Memory B cell (primary cell): ENCODE data around the gene VEGFB.

Source experiments
- ATAC-seq: fragments of 150-1000 bp; cut with Tn5 transposase; 2 replicates; pipeline ENCODE4 v1.10.0; 2021; ENCODE audit warnings: low read depth, mild to moderate bottlenecking, moderate library complexity
- DNase-seq, 2 donors: peaks; one replicate each; pipeline ENCODE4 v3.0.0; 2022; ENCODE audit warnings: low spot score in 2 of 2
- H3K27ac Mint-ChIP-seq: one replicate; pipeline ENCODE4 v1.8.0; 2022; ENCODE audit warnings: mild to moderate bottlenecking, moderate library complexity, mixed read lengths
- H3K27me3 Mint-ChIP-seq: one replicate; pipeline ENCODE4 v1.8.0; 2022; ENCODE audit warnings: mixed read lengths
- H3K36me3 Mint-ChIP-seq: one replicate; pipeline ENCODE4 v1.8.0; 2022; ENCODE audit warnings: mild to moderate bottlenecking, mixed read lengths
- H3K4me1 Mint-ChIP-seq: one replicate; pipeline ENCODE4 v1.8.0; 2022; ENCODE audit warnings: mixed read lengths
- H3K4me3 Mint-ChIP-seq: one replicate; pipeline ENCODE4 v1.8.0; 2022; ENCODE audit warnings: mild to moderate bottlenecking, moderate library complexity, mixed read lengths
- H3K9me3 Mint-ChIP-seq: one replicate; pipeline ENCODE4 v1.8.0; 2022; ENCODE audit warnings: mixed read lengths

Gene VEGFB

GRCh38 chr11:64232182-64232966 lies 2.0 kb upstream of the VEGFB start:
- Mint-ChIP-seq H3K27ac (peak overlapping the region; percentile 19), H3K27me3 (no peaks in the 10 kb centered on the region), H3K4me1 (peaks cover 35% of the 10 kb centered on the region), H3K9me3 (no peaks in the 10 kb centered on the region), H3K4me3 (peak overlapping the region; percentile 56), H3K36me3 (no peaks in the 10 kb centered on the region)
- DNase-seq (no peak), ATAC-seq (no peak)

- DNase-seq: no peak
- H3K9me3 Mint-ChIP-seq: no peaks in the 10 kb centered on the region
- no peak overlapping the region for H3K4me3 Mint-ChIP-seq
- no peak for ATAC-seq
- H3K36me3 Mint-ChIP-seq: peaks cover 4% of the 10 kb centered on the region
- H3K27me3 Mint-ChIP-seq: no peaks in the 10 kb centered on the region
- H3K4me1 Mint-ChIP-seq: peaks cover 35% of the 10 kb centered on the region
- no peak overlapping the region for H3K27ac Mint-ChIP-seq
Observed at GRCh38 chr11:64232967-64233315, 1.4 kb upstream of the VEGFB start.

- Mint-ChIP-seq H3K27me3 (no peaks in the 10 kb centered on the region), H3K36me3 (peaks cover 6% of the 10 kb centered on the region), H3K4me3 (peak overlapping the region; percentile 93), H3K4me1 (peaks cover 42% of the 10 kb centered on the region), H3K9me3 (no peaks in the 10 kb centered on the region), H3K27ac (peak overlapping the region; percentile 92)
- DNase-seq (peak in 1 of 2 donors; percentile 73), ATAC-seq (peak; percentile 50)
Observed at GRCh38 chr11:64234647-64235379, 429 bp downstream of the VEGFB start.

- H3K4me3 Mint-ChIP-seq: peak overlapping the region; percentile 93
- H3K27ac Mint-ChIP-seq: peak overlapping the region; percentile 92
- H3K4me1 Mint-ChIP-seq: peaks cover 50% of the 10 kb centered on the region
- DNase-seq: no peak
- no peak for ATAC-seq
- peaks cover 6% of the 10 kb centered on the region for H3K36me3 Mint-ChIP-seq
- H3K9me3 Mint-ChIP-seq: no peaks in the 10 kb centered on the region
- H3K27me3 Mint-ChIP-seq: no peaks in the 10 kb centered on the region
Observed at GRCh38 chr11:64235437-64236161, 1.2 kb downstream of the VEGFB start.

- Mint-ChIP-seq H3K4me1 (peaks cover 46% of the 10 kb centered on the region), H3K36me3 (peaks cover 6% of the 10 kb centered on the region), H3K27me3 (no peaks in the 10 kb centered on the region), H3K27ac (peak overlapping the region; percentile 100), H3K4me3 (peak overlapping the region; percentile 73), H3K9me3 (no peaks in the 10 kb centered on the region)
- ATAC-seq: no peak
- no peak for DNase-seq
Observed at GRCh38 chr11:64237484-64237951, 3.1 kb downstream of the VEGFB start.

- Mint-ChIP-seq H3K9me3 (no peaks in the 10 kb centered on the region), H3K4me1 (peaks cover 43% of the 10 kb centered on the region), H3K36me3 (peaks cover 6% of the 10 kb centered on the region), H3K27ac (peak overlapping the region; percentile 100), H3K4me3 (peak overlapping the region; percentile 63), H3K27me3 (no peaks in the 10 kb centered on the region)
- ATAC-seq (no peak), DNase-seq (no peak)
Observed at GRCh38 chr11:64238076-64238475, 3.7 kb downstream of the VEGFB start.

- peak overlapping the region; percentile 100 for H3K27ac Mint-ChIP-seq
- peaks cover 8% of the 10 kb centered on the region for H3K36me3 Mint-ChIP-seq
- no peaks in the 10 kb centered on the region for H3K9me3 Mint-ChIP-seq
- H3K4me3 Mint-ChIP-seq: peak overlapping the region; percentile 14
- DNase-seq (no peak), ATAC-seq (no peak)
- no peaks in the 10 kb centered on the region for H3K27me3 Mint-ChIP-seq
- peaks cover 39% of the 10 kb centered on the region for H3K4me1 Mint-ChIP-seq
Observed at GRCh38 chr11:64238999-64239398, 4.6 kb downstream of the VEGFB start.

GRCh38 chr11:64239662-64240434 lies 5.5 kb downstream of the VEGFB start:
- no peaks in the 10 kb centered on the region for H3K9me3 Mint-ChIP-seq
- peaks cover 39% of the 10 kb centered on the region for H3K4me1 Mint-ChIP-seq
- H3K27me3 Mint-ChIP-seq: no peaks in the 10 kb centered on the region
- DNase-seq (no peak), ATAC-seq (peak; percentile 6)
- peak overlapping the region; percentile 100 for H3K27ac Mint-ChIP-seq
- peak overlapping the region; percentile 87 for H3K4me3 Mint-ChIP-seq
- peaks cover 8% of the 10 kb centered on the region for H3K36me3 Mint-ChIP-seq

GRCh38 chr11:64240435-64241240 lies 6.3 kb downstream of the VEGFB start, which contains the start of gene FKBP2:
Gene FKBP2 (plus strand): TSS chr11:64241095. CDS start chr11:64242388, 1,293 bp downstream.
- DNase-seq (peak; percentile 96 to 98), ATAC-seq (peak; percentile 61)
- Mint-ChIP-seq H3K27me3 (no peaks in the 10 kb centered on the region), H3K9me3 (no peaks in the 10 kb centered on the region), H3K27ac (peak within 1 kb of the TSS; percentile 100), H3K36me3 (peaks cover 8% of the 10 kb centered on the region), H3K4me1 (peaks cover 36% of the 10 kb centered on the region), H3K4me3 (peak within 1 kb of the TSS; percentile 87)

GRCh38 chr11:64241241-64241490 lies 6.8 kb downstream of the VEGFB start:
- no peaks in the 10 kb centered on the region for H3K9me3 Mint-ChIP-seq
- peaks cover 8% of the 10 kb centered on the region for H3K36me3 Mint-ChIP-seq

GRCh38 chr11:64241491-64242374 lies 7.3 kb downstream of the VEGFB start:
- Mint-ChIP-seq H3K27me3 (no peaks in the 10 kb centered on the region), H3K36me3 (peaks cover 8% of the 10 kb centered on the region), H3K9me3 (no peaks in the 10 kb centered on the region), H3K27ac (peak overlapping the region; percentile 100), H3K4me3 (peak overlapping the region; percentile 87), H3K4me1 (peaks cover 41% of the 10 kb centered on the region)
- DNase-seq (no peak), ATAC-seq (no peak)

More at GRCh38 chr11:64241241-64241490, 6.8 kb downstream of the VEGFB start:
- DNase-seq: peak; percentile 99 to 100
- Mint-ChIP-seq H3K27ac (peak overlapping the region; percentile 100), H3K4me3 (peak overlapping the region; percentile 87), H3K27me3 (no peaks in the 10 kb centered on the region), H3K4me1 (peaks cover 41% of the 10 kb centered on the region)
- ATAC-seq: peak; percentile 70

GRCh38 chr11:64243236-64243854 lies 9.0 kb downstream of the VEGFB start:
- H3K27ac Mint-ChIP-seq: peak overlapping the region; percentile 87
- peak overlapping the region; percentile 28 for H3K4me3 Mint-ChIP-seq
- H3K27me3 Mint-ChIP-seq: no peaks in the 10 kb centered on the region
- DNase-seq (no peak), ATAC-seq (no peak)
- H3K4me1 Mint-ChIP-seq: peaks cover 29% of the 10 kb centered on the region
- H3K36me3 Mint-ChIP-seq: peaks cover 2% of the 10 kb centered on the region
- H3K9me3 Mint-ChIP-seq: no peaks in the 10 kb centered on the region
